K562 (cell line): Measurements from ENCODE around the gene NTN1. TPM values are rescaled to one million over a fixed set of nuclear protein-coding genes. Genes with fewer than 3 reads are reported as not detected.

Source experiments
- ATAC-seq: fragments of 200-7000 bp; cut with Tn5 transposase; 3 replicates; pipeline ENCODE4 v1.9.1; 2020; ENCODE audit warnings: moderate library complexity
- BruUV-seq: library from RNA; stranded (reverse); fragments of 400-500 nt; replicated peaks from 2 replicates; lab custom pipeline; 2021; lab: Mats Ljungman, UMichigan
- CTCF ChIA-PET: fragments of 300-600 bp; formaldehyde crosslinking; extraction: SDS; loops from one replicate; lab custom pipeline; 2021; ENCODE audit warnings: low intra/inter-chr PET ratio; lab: Yijun Ruan, JAX
- POLR2A ChIA-PET: fragments of 300-600, 350-650 bp; sonication (Branson Sonifier 250); formaldehyde crosslinking; extraction: SDS; loops from one replicate; lab custom pipeline; 2021; ENCODE audit warnings: antibody characterized with exemption, inconsistent platforms; lab: Yijun Ruan, JAX
- DNase-seq, 4 experiments: peaks; one replicate each; pipeline versions ENCODE4 v3.0.0 to v3.0.0-alpha.2; 2011 to 2018; ENCODE audit warnings: low spot score in 3 of 4, mixed read lengths in 3 of 4; ENCODE audit errors: extremely low read depth in 1 of 4
- FAIRE-seq: peaks from 2 replicates; lab custom pipeline; 2011; peaks lifted over from hg19 to GRCh38; lab: Jason Lieb, UNC
- H2AFZ ChIP-seq: 2 replicates; pipeline ENCODE4 v1.6.0; 2011; ENCODE audit warnings: low read depth, low read length, control low read depth, inconsistent platforms
- H3K27ac ChIP-seq: fragments of 200-600 bp; 3 replicates; pipeline ENCODE4 v1.8.0; 2011; ENCODE audit warnings: low read depth, mild to moderate bottlenecking, control low read depth, inconsistent platforms, low read length, moderate library complexity, mixed read lengths; ENCODE audit errors: extremely low read depth
- H3K27me3 ChIP-seq, 2 experiments: fragments of 300-600 bp in 1 of 2; 2 replicates in 1 of 2; 3 replicates in 1 of 2; pipeline versions ENCODE4 v1.6.0 to v1.8.0; 2011; ENCODE audit warnings: inconsistent platforms in 2 of 2, low read length in 2 of 2, mild to moderate bottlenecking in 1 of 2, mixed read lengths in 1 of 2, moderate library complexity in 1 of 2; ENCODE audit not compliant: control insufficient read depth in 2 of 2, insufficient read depth in 2 of 2
- H3K36me3 ChIP-seq: fragments of 300-600 bp; 3 replicates; pipeline ENCODE4 v1.8.0; 2011; ENCODE audit warnings: mild to moderate bottlenecking, low read length, inconsistent platforms; ENCODE audit not compliant: control insufficient read depth, insufficient read depth
- H3K4me1 ChIP-seq, 2 experiments: fragments of 200-600 bp in 1 of 2; replicated peaks in 1 of 2; 2 replicates in 1 of 2; 3 replicates in 1 of 2; pipeline versions ENCODE4 v1.5.1 to v1.8.0; 2011; ENCODE audit warnings: inconsistent platforms in 2 of 2, low read length in 2 of 2, mild to moderate bottlenecking in 1 of 2, mixed read lengths in 1 of 2, moderate library complexity in 1 of 2; ENCODE audit not compliant: control insufficient read depth in 2 of 2, insufficient read depth in 2 of 2
- H3K4me2 ChIP-seq: 2 replicates; pipeline ENCODE4 v1.6.1; 2011; ENCODE audit warnings: low read length, control low read depth, inconsistent platforms, mixed read lengths; ENCODE audit not compliant: insufficient read depth
- H3K4me3 ChIP-seq: fragments of 200-600 bp; sonication (generic), shearing (Covaris generic); 2 replicates; pipeline ENCODE4 v1.5.1; 2016; ENCODE audit warnings: control low read depth, inconsistent platforms
- H3K79me2 ChIP-seq: fragments of 200-600 bp; 3 replicates; pipeline ENCODE4 v1.8.0; 2011; ENCODE audit warnings: low read length, inconsistent platforms; ENCODE audit not compliant: control insufficient read depth, insufficient read depth
- H3K9ac ChIP-seq, 2 experiments: 2 replicates each; pipeline versions ENCODE4 v1.6.0 to v1.6.1; 2011; ENCODE audit warnings: low read depth in 2 of 2, low read length in 2 of 2, control low read depth in 1 of 2, inconsistent platforms in 1 of 2, mild to moderate bottlenecking in 1 of 2, mixed read lengths in 1 of 2; ENCODE audit not compliant: insufficient read depth in 1 of 2
- H3K9me1 ChIP-seq: one replicate; pipeline ENCODE4 v1.6.0; 2011; ENCODE audit warnings: inconsistent platforms, mild to moderate bottlenecking, low read length, moderate library complexity; ENCODE audit not compliant: control insufficient read depth, insufficient read depth
- H3K9me3 ChIP-seq: replicated peaks from 2 replicates; pipeline ENCODE4 v1.5.1; 2011; ENCODE audit warnings: low read depth, low read length, inconsistent platforms; ENCODE audit not compliant: control insufficient read depth, insufficient read depth
- H4K20me1 ChIP-seq: replicated peaks from 2 replicates; pipeline ENCODE4 v1.6.1; 2011; ENCODE audit warnings: low read length, inconsistent platforms, mixed read lengths; ENCODE audit not compliant: control insufficient read depth, insufficient read depth
- ARID3A ChIP-seq: IDR thresholded peaks from 2 replicates; pipeline ENCODE4 v1.6.1; 2012; ENCODE audit warnings: low read depth, low read length, improper control_type of control experiment, borderline replicate concordance
- CBFA2T3 ChIP-seq: fragments of 450-650 bp; IDR thresholded peaks from 2 replicates; pipeline ENCODE4 v1.6.1; 2017
- E2F3 ChIP-seq: fragments of 250-450 bp; sonication (Bioruptor Pico); IDR thresholded peaks from 2 replicates; pipeline ENCODE4 v1.4.0; 2020; ENCODE audit warnings: mild to moderate bottlenecking
- ETV1 ChIP-seq: fragments of 450-650 bp; conservative IDR thresholded peaks from 2 replicates; pipeline ENCODE4 v1.6.1; 2016; ENCODE audit warnings: missing genetic modification characterization, control low read depth, low read depth, missing compliant biosample characterization
- KAT2B ChIP-seq: IDR thresholded peaks from one replicate; pipeline ENCODE4 v1.6.1; 2012; ENCODE audit warnings: low read depth, mild to moderate bottlenecking, control low read depth, inconsistent platforms, low read length, moderate library complexity
- KDM4B ChIP-seq, 2 experiments: fragments of 450-650 bp in 1 of 2; sonication (generic) in 1 of 2; IDR thresholded peaks; 2 replicates each; pipeline ENCODE4 v1.6.1; 2016 to 2017; ENCODE audit warnings: borderline replicate concordance in 2 of 2, antibody characterized with exemption in 1 of 2, low read depth in 1 of 2, mild to moderate bottlenecking in 1 of 2
- RB1 ChIP-seq: fragments of 450-650 bp; IDR thresholded peaks from 2 replicates; pipeline ENCODE4 v1.6.1; 2017; ENCODE audit warnings: low read depth, mild to moderate bottlenecking
- XRCC4 ChIP-seq: IDR thresholded peaks from one replicate; pipeline ENCODE4 v1.6.1; 2011; ENCODE audit not compliant: insufficient read depth, insufficient read length; ENCODE audit errors: extremely low read depth
- ZBTB12 ChIP-seq: fragments of 250-450 bp; sonication (Bioruptor Pico); IDR thresholded peaks from 2 replicates; pipeline ENCODE4 v1.4.0; 2020
- ZFP30 ChIP-seq: fragments of 250-450 bp; sonication (Bioruptor Pico); IDR thresholded peaks from 2 replicates; pipeline ENCODE4 v1.8.0; 2022; ENCODE audit warnings: moderate library complexity, mild to moderate bottlenecking, inconsistent platforms, borderline replicate concordance
- ZFPM2 ChIP-seq: fragments of 250-450 bp; sonication (Bioruptor Pico); IDR thresholded peaks from 2 replicates; pipeline ENCODE4 v1.5.1; 2022; ENCODE audit warnings: mild to moderate bottlenecking
- ZNF696 ChIP-seq: fragments of 250-450 bp; sonication (Bioruptor Pico); conservative IDR thresholded peaks from 2 replicates; pipeline ENCODE4 v1.4.0; 2020; ENCODE audit warnings: mild to moderate bottlenecking, moderate library complexity
- WGBS: fragments of 100-300 bp; shearing (Covaris generic); methylation state at CpG from one replicate; pipeline ENCODE4 v1.1.6; 2016; ENCODE audit warnings: low coverage, mixed read lengths; ENCODE audit not compliant: insufficient coverage; ENCODE audit errors: missing lambda C conversion rate; 5-methylcytosine and 5-hydroxymethylcytosine counted together
- in situ Hi-C: fragments of 300-500 bp; cut with MboI; formaldehyde crosslinking; loops from 4 replicates; pipeline ENCODE4 v1.15.0; 2018; ENCODE audit warnings: inconsistent platforms, mixed read lengths
- intact Hi-C: fragments of 100-400 bp; cut with micrococcal nuclease; formaldehyde crosslinking; loops from 2 replicates; pipeline ENCODE4 v1.14.2; 2022
- polyA plus RNA-seq, 8 experiments: library from polyadenylated mRNA; depleted of rRNA in 4 of 8; stranded (reverse) in 5 of 8; unstranded in 3 of 8; fragments of >200 nt; fragmentation: Nextera tagmentation in 2 of 8; fragmentation: Illumina TruSeq in 1 of 8; extraction: Ambion mirVana in 2 of 8; extraction: Trizol in 1 of 8; gene quantifications; 2 replicates each; pipeline versions ENCODE4 v1.2.1 to v1.2.3, GENCODE V29; 2011 to 2014; ENCODE audit warnings: inconsistent platforms in 1 of 8, missing spikeins in 1 of 8
- total RNA-seq, 7 experiments: library from RNA; depleted of rRNA in 6 of 7; stranded (reverse); fragments of >200 nt in 6 of 7; fragmentation: Illumina TruSeq in 2 of 7; extraction: Trizol in 2 of 7; gene quantifications; 2 replicates each; pipeline versions ENCODE4 v1.2.1 to v1.2.3, GENCODE V29; 2011 to 2021; ENCODE audit warnings: low replicate concordance in 1 of 7
- TF ChIP-seq, protein P1 (sequence below), 2 experiments: fragments of 450-650 bp in 1 of 2; sonication (generic) in 1 of 2; formaldehyde crosslinking in 1 of 2; IDR thresholded peaks in 1 of 2; conservative IDR thresholded peaks in 1 of 2; 2 replicates each; pipeline versions ENCODE4 v1.6.1 to v1.8.1; 2016 to 2023; ENCODE audit warnings: mild to moderate bottlenecking in 2 of 2, moderate library complexity in 2 of 2, inconsistent platforms in 1 of 2, missing genetic modification reagents in 1 of 2
- TF ChIP-seq, protein P2 (sequence below): sonication (generic); formaldehyde crosslinking; IDR thresholded peaks from 2 replicates; pipeline ENCODE4 v1.8.0; 2022; ENCODE audit warnings: mild to moderate bottlenecking, missing genetic modification reagents

NTN1 gene
- total and polyA plus RNA-seq, 9 of the 15 experiments (the other 6 are each of a cell fraction or from before 2014, with no cell fraction given) = 0.02 TPM; not detected in 8

DNA sequence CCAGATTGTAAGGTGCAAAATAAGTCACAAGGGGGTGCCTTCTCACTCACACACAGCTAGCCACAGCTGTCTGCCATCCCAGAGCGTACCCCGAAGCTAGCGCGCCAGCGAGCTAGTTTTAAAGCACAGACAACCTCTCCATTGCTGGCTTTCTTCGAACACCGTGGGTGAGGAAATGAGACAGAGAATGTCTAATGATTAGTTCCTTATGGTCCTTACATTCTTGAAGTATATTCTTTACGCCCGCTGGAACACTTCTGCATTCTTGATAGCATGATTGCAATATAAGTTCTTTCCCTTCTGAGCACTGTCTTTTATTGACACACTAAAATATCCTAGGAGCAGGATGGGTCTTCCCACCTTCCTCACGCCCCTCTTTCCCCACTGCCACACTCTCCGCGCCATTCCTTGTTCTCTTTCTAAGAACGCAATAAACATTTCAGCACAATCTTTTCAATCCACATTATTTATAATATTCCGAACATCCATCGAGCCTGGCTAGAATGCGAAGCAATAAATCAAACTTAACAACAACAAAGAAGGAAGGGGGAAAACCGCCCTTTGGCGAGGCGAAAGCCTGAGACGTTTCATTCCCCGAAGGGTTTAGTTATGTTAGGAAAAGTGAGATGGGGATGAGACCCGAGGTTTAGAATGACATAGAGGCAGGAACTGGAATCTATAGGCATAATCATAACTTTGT lies 251.3 kb downstream of the NTN1 start:
- Histone ChIP-seq H3K27me3 (peaks cover 0 to 21% of the 10 kb centered on the region in 2 experiments; a peak in 2 of 5 replicates), H3K9me1 (no peaks in the 10 kb centered on the region), H3K4me1 (no peaks in the 10 kb centered on the region), H2AFZ (no peak overlapping the region), H3K27ac (no peak overlapping the region), H3K36me3 (no peaks in the 10 kb centered on the region), H3K4me3 (no peak overlapping the region), H4K20me1 (no peaks in the 10 kb centered on the region), H3K4me2 (no peak overlapping the region), H3K9me3 (no peaks in the 10 kb centered on the region), H3K9ac (no peak overlapping the region), H3K79me2 (no peaks in the 10 kb centered on the region)
- no TSS peak for BruUV-seq
- ATAC-seq (no peak), FAIRE-seq (no peak), DNase-seq (no peak)
- WGBS = 19% methylated on average over 15 of the region's 22 CpGs
- intact Hi-C loops (no loop called here), in situ Hi-C loops (no loop called here)
- ChIA-PET CTCF (no interaction called here), POLR2A (no interaction called here)
- no peak for TF ChIP-seq ZBTB12 (CRISPR knock-in tag)
- no peak for TF ChIP-seq XRCC4
- no peak for TF ChIP-seq ZFP30 (CRISPR knock-in tag)
- TF ChIP-seq ARID3A = no peak
- no peak for TF ChIP-seq ETV1 (tag)
- no peak for TF ChIP-seq ZNF696 (CRISPR knock-in tag)
- no peak for TF ChIP-seq CBFA2T3
- no peak for TF ChIP-seq ZFPM2
- TF ChIP-seq, protein P1, sequence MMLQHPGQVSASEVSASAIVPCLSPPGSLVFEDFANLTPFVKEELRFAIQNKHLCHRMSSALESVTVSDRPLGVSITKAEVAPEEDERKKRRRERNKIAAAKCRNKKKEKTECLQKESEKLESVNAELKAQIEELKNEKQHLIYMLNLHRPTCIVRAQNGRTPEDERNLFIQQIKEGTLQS (IDR thresholded peaks at IDR 0.05) = no peak
- TF ChIP-seq, protein P1 (CRISPR knock-in tag; conservative IDR thresholded peaks at IDR 0.05) = no peak
- TF ChIP-seq, protein P2, sequence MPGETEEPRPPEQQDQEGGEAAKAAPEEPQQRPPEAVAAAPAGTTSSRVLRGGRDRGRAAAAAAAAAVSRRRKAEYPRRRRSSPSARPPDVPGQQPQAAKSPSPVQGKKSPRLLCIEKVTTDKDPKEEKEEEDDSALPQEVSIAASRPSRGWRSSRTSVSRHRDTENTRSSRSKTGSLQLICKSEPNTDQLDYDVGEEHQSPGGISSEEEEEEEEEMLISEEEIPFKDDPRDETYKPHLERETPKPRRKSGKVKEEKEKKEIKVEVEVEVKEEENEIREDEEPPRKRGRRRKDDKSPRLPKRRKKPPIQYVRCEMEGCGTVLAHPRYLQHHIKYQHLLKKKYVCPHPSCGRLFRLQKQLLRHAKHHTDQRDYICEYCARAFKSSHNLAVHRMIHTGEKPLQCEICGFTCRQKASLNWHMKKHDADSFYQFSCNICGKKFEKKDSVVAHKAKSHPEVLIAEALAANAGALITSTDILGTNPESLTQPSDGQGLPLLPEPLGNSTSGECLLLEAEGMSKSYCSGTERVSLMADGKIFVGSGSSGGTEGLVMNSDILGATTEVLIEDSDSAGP (CRISPR knock-in tag) = no peak
- no peak for TF ChIP-seq RB1
- no peak for TF ChIP-seq E2F3 (CRISPR knock-in tag)
- TF ChIP-seq KAT2B = no peak
- no peak for TF ChIP-seq KDM4B (IDR thresholded peaks at IDR 0.05; ENCODE audit: borderline replicate concordance in 2 of 2, low read depth in 1 of 2)
